ENCODE data around the gene CAND2.
"Not testable (repeated sequence)": the region's sequence is repeated elsewhere in the genome, so short reads cannot be mapped to it uniquely, and the experiment has no call there.

CAND2 gene

DNA sequence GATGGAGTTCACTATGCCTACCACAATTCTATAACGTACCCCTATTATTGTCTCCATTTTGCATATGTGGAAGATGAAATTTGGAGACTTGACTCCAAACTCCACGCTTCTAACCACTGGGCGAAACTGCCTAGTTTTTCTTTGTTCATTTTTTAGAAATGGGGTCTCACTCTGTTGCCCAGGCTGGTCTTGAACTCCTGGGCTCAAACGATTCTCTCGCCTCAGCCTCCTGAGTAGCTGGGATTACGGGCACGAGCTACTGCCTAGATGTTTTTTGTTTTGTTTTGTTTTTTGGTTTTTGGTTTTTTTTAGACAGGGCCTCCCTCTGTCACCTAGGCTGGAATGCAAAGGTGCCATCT, 45.5 kb downstream of the CAND2 start:
- in situ Hi-C loops (cut with HindIII; ENCODE audit: low sequenced_read_pairs): no loop called here
- DNase-seq (ENCODE audit: low read depth, low spot score): no peak
- TF ChIP-seq CTCF (IDR thresholded peaks at IDR 0.05; ENCODE audit: low read depth, low read length): no peak
- no peak overlapping the region for H3K4me3 ChIP-seq (ENCODE audit: low read depth, low read length)

GRCh38 chr3:12842469-12842868, 46.0 kb downstream of the CAND2 start:
- in situ Hi-C loops (cut with HindIII; ENCODE audit: low sequenced_read_pairs): no loop called here
- no peak overlapping the region for H3K4me3 ChIP-seq (ENCODE audit: low read depth, low read length)
- no peak for TF ChIP-seq CTCF (IDR thresholded peaks at IDR 0.05; ENCODE audit: low read depth, low read length)
- no peak for DNase-seq (ENCODE audit: low read depth, low spot score)

GRCh38 chr3:12845811-12846210, 49.3 kb downstream of the CAND2 start:
- no peak for TF ChIP-seq CTCF (IDR thresholded peaks at IDR 0.05; ENCODE audit: low read depth, low read length)
- in situ Hi-C loops (cut with HindIII; ENCODE audit: low sequenced_read_pairs): no loop called here

GRCh38 chr3:12852201-12852600, 55.7 kb downstream of the CAND2 start:
- TF ChIP-seq CTCF (IDR thresholded peaks at IDR 0.05; ENCODE audit: low read depth, low read length): no peak
- DNase-seq (ENCODE audit: low read depth, low spot score): no peak
- in situ Hi-C loops (cut with HindIII; ENCODE audit: low sequenced_read_pairs): no loop called here

More at GRCh38 chr3:12845811-12846210, 49.3 kb downstream of the CAND2 start:
- H3K4me3 ChIP-seq (ENCODE audit: low read depth, low read length): no peak overlapping the region
- no peak for DNase-seq (ENCODE audit: low read depth, low spot score)

DNA sequence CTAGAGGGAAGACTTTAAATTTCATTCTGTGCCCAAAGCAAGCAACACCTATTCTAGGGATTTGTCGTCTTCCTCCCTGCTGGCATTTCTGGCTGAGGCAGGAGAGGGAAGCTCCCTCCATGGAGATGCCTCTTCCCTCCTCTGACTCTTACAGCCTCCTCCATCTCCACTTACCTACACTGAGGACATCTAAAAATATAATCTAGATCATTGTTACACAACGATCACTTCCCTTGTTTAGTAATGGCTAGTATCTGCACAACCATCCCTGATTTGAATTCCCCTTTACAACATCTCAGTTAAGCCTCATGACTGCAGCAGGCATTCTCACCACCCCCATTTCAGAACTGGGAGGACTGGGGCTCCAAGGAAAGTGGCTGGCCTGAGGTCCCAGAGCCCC, 57.4 kb downstream of the CAND2 start:
- H3K4me3 ChIP-seq (ENCODE audit: low read depth, low read length); DNase-seq (ENCODE audit: low read depth, low spot score); in situ Hi-C loops (cut with HindIII; ENCODE audit: low sequenced_read_pairs): not testable (repeated sequence)

More at GRCh38 chr3:12852201-12852600, 55.7 kb downstream of the CAND2 start:
- H3K4me3 ChIP-seq (ENCODE audit: low read depth, low read length): no peak overlapping the region

DNA sequence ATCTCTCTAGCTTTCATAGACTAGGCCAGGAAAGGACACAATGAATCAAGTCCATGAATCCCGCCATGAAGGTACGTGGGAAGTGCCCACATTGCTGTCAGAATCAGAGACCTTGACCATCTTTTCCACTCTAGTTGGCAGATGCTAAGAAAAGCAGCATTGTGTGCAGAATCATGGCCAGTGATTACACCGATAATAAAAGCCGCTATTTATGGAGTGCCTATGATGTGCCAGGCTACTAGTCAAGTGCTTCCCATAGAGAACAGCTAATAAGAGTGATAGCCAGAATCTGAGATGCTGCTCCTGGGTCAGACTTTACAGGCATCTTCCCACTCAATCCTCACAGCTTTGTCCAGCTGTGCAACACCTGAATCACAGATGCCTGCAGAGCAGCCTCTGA, 58.1 kb downstream of the CAND2 start:
- H3K4me3 ChIP-seq (ENCODE audit: low read depth, low read length): no peak overlapping the region
- no peak for TF ChIP-seq CTCF (IDR thresholded peaks at IDR 0.05; ENCODE audit: low read depth, low read length)
- in situ Hi-C loops (cut with HindIII; ENCODE audit: low sequenced_read_pairs): no loop called here
- DNase-seq (ENCODE audit: low read depth, low spot score): no peak

GRCh38 chr3:12856626-12857025, 60.1 kb downstream of the CAND2 start:
- no peak for DNase-seq (ENCODE audit: low read depth, low spot score)
- H3K4me3 ChIP-seq (ENCODE audit: low read depth, low read length): no peak overlapping the region
- TF ChIP-seq CTCF (IDR thresholded peaks at IDR 0.05; ENCODE audit: low read depth, low read length): no peak
- in situ Hi-C loops (cut with HindIII; ENCODE audit: low sequenced_read_pairs): no loop called here
